ENCODE data around the gene CDH12. TPM values are rescaled to one million over a fixed set of nuclear protein-coding genes. Genes with fewer than 3 reads are reported as not detected.
"Not testable (repeated sequence)": the region's sequence is repeated elsewhere in the genome, so short reads cannot be mapped to it uniquely, and the experiment has no call there.

The CDH12 gene
- total RNA-seq, 1 experiment from 2014 or later = not detected

DNA sequence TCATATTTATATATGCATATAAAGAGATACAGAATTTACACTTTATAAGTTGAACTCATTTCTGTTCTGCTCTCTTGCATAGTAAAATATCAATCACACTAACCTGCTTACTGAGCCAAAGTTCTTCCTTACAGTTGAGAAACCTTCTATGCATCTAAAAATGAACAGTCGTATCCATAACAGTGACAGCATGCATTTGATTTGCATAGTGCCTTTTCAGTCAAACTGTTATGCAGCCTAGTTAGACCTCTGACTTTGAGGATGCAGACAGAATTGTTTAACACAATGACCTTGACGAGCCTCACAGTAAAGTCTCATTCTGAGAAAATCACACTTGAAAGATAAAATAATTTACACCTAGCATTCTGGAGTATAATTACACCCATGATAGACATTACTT lies 683.9 kb downstream of the CDH12 start:
- POLR2A ChIA-PET; DNase-seq (ENCODE audit: low read depth, low spot score): not testable (repeated sequence)

DNA sequence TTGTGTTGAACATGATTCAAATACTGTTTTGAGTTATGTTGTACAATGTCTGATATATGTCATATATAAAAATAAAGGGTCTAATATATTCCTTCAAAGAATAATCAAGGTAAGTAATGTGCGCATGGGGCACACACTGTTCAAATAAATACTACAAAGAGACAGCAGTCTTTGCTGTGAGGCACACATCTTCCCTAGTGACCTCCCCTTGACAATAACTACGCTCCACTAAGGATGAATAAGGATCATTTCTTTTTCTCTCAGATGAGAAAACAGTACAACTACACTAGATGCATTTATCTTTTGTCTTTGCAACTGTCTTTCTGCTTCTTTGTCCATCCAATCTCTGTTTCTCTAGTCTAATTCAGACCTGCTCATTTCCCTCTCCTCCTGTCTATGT lies 684.4 kb downstream of the CDH12 start:
- H3K9me2 ChIP-seq (ENCODE audit: insufficient read depth); H3K27ac ChIP-seq (ENCODE audit: low read depth, low read length); H3K4me3 ChIP-seq (replicated peaks in 1 of 2; ENCODE audit: low read depth in 1 of 2, low read length in 2 of 2); H3K4me2 ChIP-seq (ENCODE audit: low read length); H3K27me3 ChIP-seq (ENCODE audit: insufficient read depth, low read length); POLR2A ChIA-PET; H2AFZ ChIP-seq (ENCODE audit: low read depth, low read length, poor library complexity, severe bottlenecking); intact Hi-C loops (cut with micrococcal nuclease); RAD21 ChIA-PET (ENCODE audit: low non-redundant PET in 1 of 2, low total read pairs in 2 of 2, uncharacterized antibody in 2 of 2, unreplicated experiment in 2 of 2); H3K9ac ChIP-seq (ENCODE audit: low read length); DNase-seq (ENCODE audit: low read depth, low spot score); H4K20me1 ChIP-seq (ENCODE audit: insufficient read depth); H3K9me3 ChIP-seq (ENCODE audit: control insufficient read depth in 1 of 2, insufficient read depth in 1 of 2, low read depth in 1 of 2, low read length in 2 of 2); CTCF ChIA-PET; ATAC-seq; H3K36me3 ChIP-seq (ENCODE audit: control insufficient read depth in 1 of 2, insufficient read depth in 2 of 2, low read length in 2 of 2); H3K4me1 ChIP-seq (ENCODE audit: control insufficient read depth in 1 of 2, insufficient read depth in 2 of 2, low read length in 2 of 2); BruUV-seq (replicated peaks); H3K79me2 ChIP-seq (ENCODE audit: insufficient read depth, low read length): not testable (repeated sequence)

More for the DNA sequence above, 683.9 kb downstream of the CDH12 start:
- H3K36me3 ChIP-seq (ENCODE audit: control insufficient read depth in 1 of 2, insufficient read depth in 2 of 2, low read length in 2 of 2); H3K4me3 ChIP-seq (replicated peaks in 1 of 2; ENCODE audit: low read depth in 1 of 2, low read length in 2 of 2); H4K20me1 ChIP-seq (ENCODE audit: insufficient read depth); H2AFZ ChIP-seq (ENCODE audit: low read depth, low read length, poor library complexity, severe bottlenecking); CTCF ChIA-PET; H3K9me2 ChIP-seq (ENCODE audit: insufficient read depth); ATAC-seq; BruUV-seq (replicated peaks); H3K27me3 ChIP-seq (ENCODE audit: insufficient read depth, low read length); H3K4me1 ChIP-seq (ENCODE audit: control insufficient read depth in 1 of 2, insufficient read depth in 2 of 2, low read length in 2 of 2); H3K9me3 ChIP-seq (ENCODE audit: control insufficient read depth in 1 of 2, insufficient read depth in 1 of 2, low read depth in 1 of 2, low read length in 2 of 2); RAD21 ChIA-PET (ENCODE audit: low non-redundant PET in 1 of 2, low total read pairs in 2 of 2, uncharacterized antibody in 2 of 2, unreplicated experiment in 2 of 2); H3K4me2 ChIP-seq (ENCODE audit: low read length); H3K9ac ChIP-seq (ENCODE audit: low read length); H3K79me2 ChIP-seq (ENCODE audit: insufficient read depth, low read length); intact Hi-C loops (cut with micrococcal nuclease); H3K27ac ChIP-seq (ENCODE audit: low read depth, low read length): not testable (repeated sequence)

DNA sequence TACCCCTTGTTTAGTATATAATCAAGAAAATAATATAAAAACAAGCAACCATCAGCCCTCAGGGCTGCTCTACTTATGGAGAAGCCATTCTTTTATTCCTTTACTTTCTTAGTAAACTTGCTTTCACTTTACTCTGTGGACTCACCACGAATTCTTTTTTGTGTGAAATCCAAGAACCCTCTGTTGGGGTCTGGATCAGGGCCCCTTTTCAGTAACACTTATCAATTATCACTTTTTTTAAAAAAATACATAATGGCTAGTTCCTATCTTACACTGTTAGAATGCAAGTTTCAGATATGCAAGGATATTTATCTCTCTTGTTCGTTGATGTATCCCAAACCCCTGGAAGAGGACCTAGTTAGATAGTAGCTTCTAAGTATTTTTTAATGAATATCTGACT lies 687.2 kb downstream of the CDH12 start:
- H3K79me2 ChIP-seq (ENCODE audit: insufficient read depth, low read length); H3K4me3 ChIP-seq (replicated peaks in 1 of 2; ENCODE audit: low read depth in 1 of 2, low read length in 2 of 2); H3K36me3 ChIP-seq (ENCODE audit: control insufficient read depth in 1 of 2, insufficient read depth in 2 of 2, low read length in 2 of 2); H3K9ac ChIP-seq (ENCODE audit: low read length); H3K27ac ChIP-seq (ENCODE audit: low read depth, low read length); POLR2A ChIA-PET; H3K4me1 ChIP-seq (ENCODE audit: control insufficient read depth in 1 of 2, insufficient read depth in 2 of 2, low read length in 2 of 2); H3K27me3 ChIP-seq (ENCODE audit: insufficient read depth, low read length); H3K9me3 ChIP-seq (ENCODE audit: control insufficient read depth in 1 of 2, insufficient read depth in 1 of 2, low read depth in 1 of 2, low read length in 2 of 2); H4K20me1 ChIP-seq (ENCODE audit: insufficient read depth); H3K4me2 ChIP-seq (ENCODE audit: low read length); DNase-seq (ENCODE audit: low read depth, low spot score); H3K9me2 ChIP-seq (ENCODE audit: insufficient read depth); RAD21 ChIA-PET (ENCODE audit: low non-redundant PET in 1 of 2, low total read pairs in 2 of 2, uncharacterized antibody in 2 of 2, unreplicated experiment in 2 of 2); ATAC-seq; CTCF ChIA-PET; BruUV-seq (replicated peaks); H2AFZ ChIP-seq (ENCODE audit: low read depth, low read length, poor library complexity, severe bottlenecking); intact Hi-C loops (cut with micrococcal nuclease): not testable (repeated sequence)

DNA sequence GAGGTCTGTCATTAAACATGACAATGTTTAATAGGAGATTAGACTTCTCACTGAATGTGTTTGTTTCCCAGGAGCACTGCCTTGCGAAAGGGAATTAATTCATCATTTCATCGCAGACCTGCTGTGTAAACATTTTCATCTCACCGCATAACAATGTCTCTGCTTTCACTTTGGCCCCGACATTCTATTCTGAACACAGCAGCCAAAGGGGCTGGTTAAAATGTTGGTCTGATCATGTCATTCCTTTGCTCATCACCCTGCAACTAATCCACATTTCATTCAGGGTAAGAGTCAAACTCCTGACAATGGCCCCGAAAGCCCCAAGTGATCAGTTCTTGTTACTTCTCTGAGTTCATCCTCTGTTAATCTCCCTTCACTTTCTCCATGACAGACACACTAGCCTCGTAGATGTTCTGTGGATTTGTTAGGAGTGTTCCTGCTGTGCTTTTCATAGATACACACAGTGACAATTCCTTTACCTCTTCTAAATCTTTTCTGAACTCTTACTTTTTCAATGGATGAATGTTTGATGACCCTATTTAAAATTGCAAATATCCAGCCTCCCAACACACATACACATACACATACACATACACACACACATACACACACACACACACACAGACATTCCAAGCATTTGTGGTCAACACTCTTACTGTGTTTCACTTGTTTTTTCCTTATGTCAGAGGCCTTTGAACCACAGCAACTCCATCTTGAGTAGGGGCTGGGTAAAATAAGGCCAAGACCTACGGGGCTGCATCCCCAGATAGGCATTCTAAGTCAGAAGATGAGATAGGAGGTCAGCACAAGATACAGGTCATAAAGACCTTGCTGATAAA lies 688.0 kb downstream of the CDH12 start:
- BruUV-seq (replicated peaks); H2AFZ ChIP-seq (ENCODE audit: low read depth, low read length, poor library complexity, severe bottlenecking); DNase-seq (ENCODE audit: low read depth, low spot score); POLR2A ChIA-PET; H3K9me2 ChIP-seq (ENCODE audit: insufficient read depth); H3K79me2 ChIP-seq (ENCODE audit: insufficient read depth, low read length); H3K9me3 ChIP-seq (ENCODE audit: control insufficient read depth in 1 of 2, insufficient read depth in 1 of 2, low read depth in 1 of 2, low read length in 2 of 2); H3K27ac ChIP-seq (ENCODE audit: low read depth, low read length); CTCF ChIA-PET; ATAC-seq; H4K20me1 ChIP-seq (ENCODE audit: insufficient read depth); H3K4me2 ChIP-seq (ENCODE audit: low read length); H3K9ac ChIP-seq (ENCODE audit: low read length); H3K27me3 ChIP-seq (ENCODE audit: insufficient read depth, low read length); intact Hi-C loops (cut with micrococcal nuclease); H3K4me1 ChIP-seq (ENCODE audit: control insufficient read depth in 1 of 2, insufficient read depth in 2 of 2, low read length in 2 of 2); RAD21 ChIA-PET (ENCODE audit: low non-redundant PET in 1 of 2, low total read pairs in 2 of 2, uncharacterized antibody in 2 of 2, unreplicated experiment in 2 of 2); H3K36me3 ChIP-seq (ENCODE audit: control insufficient read depth in 1 of 2, insufficient read depth in 2 of 2, low read length in 2 of 2); H3K4me3 ChIP-seq (replicated peaks in 1 of 2; ENCODE audit: low read depth in 1 of 2, low read length in 2 of 2): not testable (repeated sequence)
